Stomach (tissue), 4 donors: ENCODE measurements around the gene ATXN7L2.

Experiments
- POLR2A ChIP-seq, 4 donors: fragments of 450-650 bp; IDR thresholded peaks; one replicate each; pipeline ENCODE4 v1.6.1; 2016; ENCODE audit warnings: antibody characterized with exemption in 4 of 4, control low read depth in 2 of 4, mild to moderate bottlenecking in 1 of 4, moderate library complexity in 1 of 4
- TF ChIP-seq, protein P1 (sequence below), 7 experiments: fragments of 450-650 bp in 4 of 7; fragments of 200-600 bp in 3 of 7; sonication (generic) in 3 of 7; IDR thresholded peaks; one replicate each; pipeline ENCODE4 v1.5.1; 2016 to 2019; ENCODE audit warnings: antibody characterized with exemption in 7 of 7, control low read depth in 2 of 7, mild to moderate bottlenecking in 1 of 7

DNA sequence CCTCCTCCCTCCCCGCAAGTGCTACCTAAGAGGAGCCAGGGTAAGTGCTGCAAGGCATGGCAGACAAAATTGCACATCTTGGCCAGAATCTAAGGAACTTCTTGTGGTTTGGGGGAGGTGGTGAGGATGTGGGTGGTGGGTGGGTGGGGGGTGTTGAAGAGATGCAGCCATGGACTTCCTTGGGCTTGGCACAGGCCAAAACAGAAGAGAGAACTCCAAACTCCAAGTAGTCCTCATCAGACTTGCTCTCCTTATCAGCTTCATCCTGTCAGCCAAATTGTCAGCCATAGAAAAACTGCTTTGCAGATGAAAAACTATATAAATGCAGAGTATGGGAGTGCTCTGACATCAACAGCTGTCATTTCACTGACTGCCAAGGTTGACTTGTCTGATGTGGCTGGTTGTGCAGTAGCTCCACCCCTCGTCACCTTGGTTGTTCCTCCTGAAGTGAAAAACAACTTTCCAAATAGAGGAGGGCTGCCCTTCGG, 18.7 kb downstream of the ATXN7L2 start:
- TF ChIP-seq, protein P1, sequence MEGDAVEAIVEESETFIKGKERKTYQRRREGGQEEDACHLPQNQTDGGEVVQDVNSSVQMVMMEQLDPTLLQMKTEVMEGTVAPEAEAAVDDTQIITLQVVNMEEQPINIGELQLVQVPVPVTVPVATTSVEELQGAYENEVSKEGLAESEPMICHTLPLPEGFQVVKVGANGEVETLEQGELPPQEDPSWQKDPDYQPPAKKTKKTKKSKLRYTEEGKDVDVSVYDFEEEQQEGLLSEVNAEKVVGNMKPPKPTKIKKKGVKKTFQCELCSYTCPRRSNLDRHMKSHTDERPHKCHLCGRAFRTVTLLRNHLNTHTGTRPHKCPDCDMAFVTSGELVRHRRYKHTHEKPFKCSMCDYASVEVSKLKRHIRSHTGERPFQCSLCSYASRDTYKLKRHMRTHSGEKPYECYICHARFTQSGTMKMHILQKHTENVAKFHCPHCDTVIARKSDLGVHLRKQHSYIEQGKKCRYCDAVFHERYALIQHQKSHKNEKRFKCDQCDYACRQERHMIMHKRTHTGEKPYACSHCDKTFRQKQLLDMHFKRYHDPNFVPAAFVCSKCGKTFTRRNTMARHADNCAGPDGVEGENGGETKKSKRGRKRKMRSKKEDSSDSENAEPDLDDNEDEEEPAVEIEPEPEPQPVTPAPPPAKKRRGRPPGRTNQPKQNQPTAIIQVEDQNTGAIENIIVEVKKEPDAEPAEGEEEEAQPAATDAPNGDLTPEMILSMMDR (IDR thresholded peaks at IDR 0.05), result no peak
- TF ChIP-seq POLR2A (IDR thresholded peaks at IDR 0.05), result no peak
